Measurements from ENCODE around the gene TMEM205.

DNA sequence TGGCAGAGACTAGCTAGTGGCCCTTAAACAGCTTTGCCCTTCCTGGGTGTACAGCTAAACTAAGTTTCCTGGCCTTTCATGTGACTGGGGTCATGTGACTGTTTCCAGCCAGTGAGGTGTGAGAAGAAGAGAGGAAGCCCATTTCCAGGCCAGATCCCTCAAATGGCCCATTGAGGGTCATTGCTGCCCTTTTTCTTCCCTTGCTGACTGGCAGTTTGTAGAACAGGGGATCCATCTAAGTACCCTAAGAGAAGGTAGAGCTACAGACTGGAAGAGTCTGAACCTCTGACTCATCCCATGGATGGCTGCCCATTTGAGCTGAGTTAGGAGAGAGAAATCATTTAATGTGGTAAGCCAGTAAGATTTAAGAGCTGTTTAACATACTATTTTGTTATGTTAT lies 31.2 kb upstream of the TMEM205 start:
- TF ChIP-seq POLR2A (IDR thresholded peaks at IDR 0.05), result peak; percentile 18
- TF ChIP-seq, protein P1, sequence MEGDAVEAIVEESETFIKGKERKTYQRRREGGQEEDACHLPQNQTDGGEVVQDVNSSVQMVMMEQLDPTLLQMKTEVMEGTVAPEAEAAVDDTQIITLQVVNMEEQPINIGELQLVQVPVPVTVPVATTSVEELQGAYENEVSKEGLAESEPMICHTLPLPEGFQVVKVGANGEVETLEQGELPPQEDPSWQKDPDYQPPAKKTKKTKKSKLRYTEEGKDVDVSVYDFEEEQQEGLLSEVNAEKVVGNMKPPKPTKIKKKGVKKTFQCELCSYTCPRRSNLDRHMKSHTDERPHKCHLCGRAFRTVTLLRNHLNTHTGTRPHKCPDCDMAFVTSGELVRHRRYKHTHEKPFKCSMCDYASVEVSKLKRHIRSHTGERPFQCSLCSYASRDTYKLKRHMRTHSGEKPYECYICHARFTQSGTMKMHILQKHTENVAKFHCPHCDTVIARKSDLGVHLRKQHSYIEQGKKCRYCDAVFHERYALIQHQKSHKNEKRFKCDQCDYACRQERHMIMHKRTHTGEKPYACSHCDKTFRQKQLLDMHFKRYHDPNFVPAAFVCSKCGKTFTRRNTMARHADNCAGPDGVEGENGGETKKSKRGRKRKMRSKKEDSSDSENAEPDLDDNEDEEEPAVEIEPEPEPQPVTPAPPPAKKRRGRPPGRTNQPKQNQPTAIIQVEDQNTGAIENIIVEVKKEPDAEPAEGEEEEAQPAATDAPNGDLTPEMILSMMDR (IDR thresholded peaks at IDR 0.05), result no peak

Measured in prostate gland (tissue), 2 donors.